Ishikawa (cell line): Measurements from ENCODE around the gene TRPV5.

Experiments
- CEBPB ChIP-seq: IDR thresholded peaks from 2 replicates; pipeline ENCODE4 v1.6.1; 2012
- CREB1 ChIP-seq: IDR thresholded peaks from 2 replicates; pipeline ENCODE4 v1.6.1; 2012; ENCODE audit warnings: low read depth
- EGR1 ChIP-seq: IDR thresholded peaks from 2 replicates; pipeline ENCODE4 v1.6.1; 2012
- EP300 ChIP-seq: IDR thresholded peaks from 2 replicates; pipeline ENCODE4 v1.6.1; 2012; ENCODE audit warnings: borderline replicate concordance
- FOXM1 ChIP-seq: IDR thresholded peaks from 2 replicates; pipeline ENCODE4 v1.6.1; 2012; ENCODE audit warnings: low read depth, borderline replicate concordance
- NFIC ChIP-seq: IDR thresholded peaks from 2 replicates; pipeline ENCODE4 v1.6.1; 2012
- RAD21 ChIP-seq: IDR thresholded peaks from 2 replicates; pipeline ENCODE4 v1.6.1; 2012; ENCODE audit warnings: low read depth
- TAF1 ChIP-seq: IDR thresholded peaks from 2 replicates; pipeline ENCODE4 v1.6.1; 2012; ENCODE audit warnings: low read depth, mild to moderate bottlenecking
- TCF12 ChIP-seq: IDR thresholded peaks from 2 replicates; pipeline ENCODE4 v1.6.1; 2012; ENCODE audit warnings: low read depth
- TEAD4 ChIP-seq: IDR thresholded peaks from 2 replicates; pipeline ENCODE4 v1.6.1; 2012
- USF1 ChIP-seq: IDR thresholded peaks from 2 replicates; pipeline ENCODE4 v1.6.1; 2012
- YY1 ChIP-seq: IDR thresholded peaks from 2 replicates; pipeline ENCODE4 v1.6.1; 2012; ENCODE audit warnings: low read depth
- ZBTB7A ChIP-seq: IDR thresholded peaks from 2 replicates; pipeline ENCODE4 v1.6.1; 2012; ENCODE audit warnings: low read depth
- TF ChIP-seq, protein P1 (sequence below): IDR thresholded peaks from 2 replicates; pipeline ENCODE4 v1.6.1; 2012; ENCODE audit warnings: low read depth, mild to moderate bottlenecking
- TF ChIP-seq, protein P2 (sequence below): IDR thresholded peaks from 2 replicates; pipeline ENCODE4 v1.6.1; 2012

Gene TRPV5

DNA sequence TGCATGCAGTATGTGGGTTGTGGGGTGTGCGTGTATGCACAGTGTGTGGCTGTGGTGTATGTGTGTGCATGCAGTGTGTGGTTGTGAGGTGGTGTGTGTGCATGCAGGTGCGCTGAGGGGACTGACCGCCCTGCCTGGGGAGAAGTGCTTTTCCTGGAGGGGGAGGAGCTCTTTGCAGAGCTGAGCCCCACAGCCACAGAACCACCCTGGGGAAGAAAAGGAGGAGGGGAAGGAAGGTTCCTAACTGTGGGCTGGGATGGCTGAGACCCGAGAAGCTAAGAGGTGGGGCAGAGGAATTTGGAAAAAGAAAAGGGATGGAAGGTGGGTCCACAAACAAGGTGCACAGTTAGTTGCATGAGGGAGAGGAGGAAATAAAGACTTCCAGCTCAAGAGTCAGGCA, at the start of gene TRPV5:
TRPV5 (minus strand) TSS at position 123 of the 400 bp plus-strand sequence. CDS start 287 bp downstream, outside the sequence.
- TF ChIP-seq FOXM1 (no peak), TCF12 (no peak), RAD21 (no peak), CEBPB (no peak), YY1 (no peak)

DNA sequence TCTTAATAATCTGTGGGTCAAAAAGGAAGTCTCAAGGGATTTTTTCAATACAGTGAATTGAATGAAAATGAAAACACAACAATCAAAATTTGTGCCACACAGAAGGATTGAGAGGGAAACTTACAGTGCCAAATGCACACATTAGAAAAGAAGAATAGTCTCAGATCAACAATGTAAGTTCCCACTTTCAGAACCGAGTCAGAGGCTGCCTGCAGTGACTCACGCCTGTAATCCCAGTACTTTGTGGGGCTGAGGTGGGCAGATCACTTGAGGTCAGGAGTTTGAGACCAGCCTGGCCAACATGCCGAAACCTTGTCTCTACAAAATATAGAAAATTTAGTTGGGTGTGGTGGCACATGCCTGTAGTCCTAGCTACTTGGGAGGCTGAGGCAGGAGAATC, 41.1 kb upstream of the TRPV5 start:
- TF ChIP-seq TAF1: no peak
- TF ChIP-seq YY1: no peak
- TF ChIP-seq EP300: no peak

DNA sequence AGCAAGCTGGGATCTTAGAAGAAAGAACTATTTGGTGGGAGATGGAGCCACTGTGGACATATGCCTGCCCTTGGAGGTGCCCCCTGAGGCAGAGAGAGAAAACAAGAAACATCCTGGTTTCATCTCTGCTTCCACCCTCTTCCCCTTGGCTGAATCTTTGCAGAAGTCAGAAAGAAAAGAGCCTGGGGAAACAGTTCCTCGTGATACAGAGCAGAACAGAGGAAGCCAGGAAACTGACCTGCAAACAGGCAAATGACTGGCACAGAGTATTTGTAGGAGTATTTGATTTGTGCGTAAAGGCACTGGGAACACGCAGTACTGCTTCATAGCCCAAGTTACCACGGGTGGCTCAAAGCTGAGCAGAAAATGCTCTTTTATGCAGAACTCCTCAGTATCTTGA, 35.6 kb upstream of the TRPV5 start:
- TF ChIP-seq CREB1: no peak
- no peak for TF ChIP-seq NFIC
- TF ChIP-seq, protein P1, sequence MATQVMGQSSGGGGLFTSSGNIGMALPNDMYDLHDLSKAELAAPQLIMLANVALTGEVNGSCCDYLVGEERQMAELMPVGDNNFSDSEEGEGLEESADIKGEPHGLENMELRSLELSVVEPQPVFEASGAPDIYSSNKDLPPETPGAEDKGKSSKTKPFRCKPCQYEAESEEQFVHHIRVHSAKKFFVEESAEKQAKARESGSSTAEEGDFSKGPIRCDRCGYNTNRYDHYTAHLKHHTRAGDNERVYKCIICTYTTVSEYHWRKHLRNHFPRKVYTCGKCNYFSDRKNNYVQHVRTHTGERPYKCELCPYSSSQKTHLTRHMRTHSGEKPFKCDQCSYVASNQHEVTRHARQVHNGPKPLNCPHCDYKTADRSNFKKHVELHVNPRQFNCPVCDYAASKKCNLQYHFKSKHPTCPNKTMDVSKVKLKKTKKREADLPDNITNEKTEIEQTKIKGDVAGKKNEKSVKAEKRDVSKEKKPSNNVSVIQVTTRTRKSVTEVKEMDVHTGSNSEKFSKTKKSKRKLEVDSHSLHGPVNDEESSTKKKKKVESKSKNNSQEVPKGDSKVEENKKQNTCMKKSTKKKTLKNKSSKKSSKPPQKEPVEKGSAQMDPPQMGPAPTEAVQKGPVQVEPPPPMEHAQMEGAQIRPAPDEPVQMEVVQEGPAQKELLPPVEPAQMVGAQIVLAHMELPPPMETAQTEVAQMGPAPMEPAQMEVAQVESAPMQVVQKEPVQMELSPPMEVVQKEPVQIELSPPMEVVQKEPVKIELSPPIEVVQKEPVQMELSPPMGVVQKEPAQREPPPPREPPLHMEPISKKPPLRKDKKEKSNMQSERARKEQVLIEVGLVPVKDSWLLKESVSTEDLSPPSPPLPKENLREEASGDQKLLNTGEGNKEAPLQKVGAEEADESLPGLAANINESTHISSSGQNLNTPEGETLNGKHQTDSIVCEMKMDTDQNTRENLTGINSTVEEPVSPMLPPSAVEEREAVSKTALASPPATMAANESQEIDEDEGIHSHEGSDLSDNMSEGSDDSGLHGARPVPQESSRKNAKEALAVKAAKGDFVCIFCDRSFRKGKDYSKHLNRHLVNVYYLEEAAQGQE: no peak
- TF ChIP-seq FOXM1: no peak
- TF ChIP-seq TAF1: no peak

GRCh38 chr7:142968229-142968628, 34.7 kb upstream of the TRPV5 start:
- no peak for TF ChIP-seq EP300
- TF ChIP-seq TAF1: no peak
- TF ChIP-seq TCF12: no peak

- TF ChIP-seq NFIC (no peak), RAD21 (no peak), FOXM1 (no peak), EGR1 (no peak), CEBPB (no peak), TEAD4 (no peak), TAF1 (no peak), YY1 (no peak), TCF12 (no peak), EP300 (no peak), ZBTB7A (no peak), USF1 (no peak)
- TF ChIP-seq, protein P1: no peak
Measured at GRCh38 chr7:142964502-142965246, 31.1 kb upstream of the TRPV5 start.

DNA sequence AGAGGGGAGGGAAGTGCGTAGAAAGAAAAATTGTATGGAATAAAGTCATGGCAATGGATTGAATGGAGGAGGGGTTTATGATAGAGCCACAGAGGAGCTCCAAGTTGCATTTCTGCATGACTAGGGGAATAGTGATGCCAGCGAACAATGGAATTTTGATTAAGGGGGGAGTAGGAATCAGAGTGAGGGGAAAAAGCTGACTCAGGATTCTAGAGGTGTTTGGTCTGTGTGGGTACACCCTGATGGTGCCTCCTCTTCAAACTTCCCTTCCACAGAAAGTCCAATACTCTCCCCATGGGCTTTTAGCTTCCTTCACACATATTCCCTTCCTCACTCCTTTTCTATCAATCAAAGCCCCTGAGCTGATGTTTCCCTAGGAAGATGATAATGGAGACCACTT, 30.4 kb upstream of the TRPV5 start:
- TF ChIP-seq EGR1 (no peak), FOXM1 (no peak), TEAD4 (no peak), ZBTB7A (no peak), USF1 (no peak), CEBPB (no peak)

GRCh38 chr7:142962991-142963390, 29.4 kb upstream of the TRPV5 start:
- no peak for TF ChIP-seq CREB1
- TF ChIP-seq EP300: no peak
- no peak for TF ChIP-seq TEAD4
- no peak for TF ChIP-seq USF1
- TF ChIP-seq CEBPB: no peak
- TF ChIP-seq RAD21: no peak
- TF ChIP-seq, protein P2, sequence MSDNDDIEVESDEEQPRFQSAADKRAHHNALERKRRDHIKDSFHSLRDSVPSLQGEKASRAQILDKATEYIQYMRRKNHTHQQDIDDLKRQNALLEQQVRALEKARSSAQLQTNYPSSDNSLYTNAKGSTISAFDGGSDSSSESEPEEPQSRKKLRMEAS: no peak
- TF ChIP-seq NFIC: no peak
- TF ChIP-seq TCF12: no peak
- no peak for TF ChIP-seq EGR1
- TF ChIP-seq ZBTB7A: no peak
